ENCODE data around the gene ICE1.
A peak's percentile ranks its signal among the peaks of the same experiment; 100 is the strongest.

The ICE1 gene

GRCh38 chr5:5422819-5423515 is 490 bp downstream of the ICE1 start:
- Histone ChIP-seq H3K4me1 (ENCODE audit: control insufficient read depth, insufficient read depth, low read length) (peaks cover 39% of the 10 kb centered on the region), H3K9me3 (ENCODE audit: control insufficient read depth, low read length) (no peaks in the 10 kb centered on the region), H3K27me3 (replicated peaks; ENCODE audit: control insufficient read depth, insufficient read depth, low read length) (no peaks in the 10 kb centered on the region), H3K4me3 (ENCODE audit: low read length) (peak overlapping the region; percentile 96), H3K9ac (ENCODE audit: low read length) (peak overlapping the region; percentile 90), H3K36me3 (ENCODE audit: control insufficient read depth, insufficient read depth, low read length, severe bottlenecking) (no peaks in the 10 kb centered on the region)
- peak; percentile 28 for DNase-seq (ENCODE audit: low read depth)

- Histone ChIP-seq H3K9me3 (ENCODE audit: control insufficient read depth, low read length) (no peaks in the 10 kb centered on the region), H3K27me3 (replicated peaks; ENCODE audit: control insufficient read depth, insufficient read depth, low read length) (no peaks in the 10 kb centered on the region), H3K36me3 (ENCODE audit: control insufficient read depth, insufficient read depth, low read length, severe bottlenecking) (peaks cover 3% of the 10 kb centered on the region), H3K4me3 (ENCODE audit: low read length) (peak overlapping the region; percentile 96), H3K4me1 (ENCODE audit: control insufficient read depth, insufficient read depth, low read length) (peaks cover 38% of the 10 kb centered on the region), H3K9ac (ENCODE audit: low read length) (peak overlapping the region; percentile 90)
- DNase-seq (ENCODE audit: low read depth): no peak
Observed at GRCh38 chr5:5423586-5423985, 1.1 kb downstream of the ICE1 start.

- DNase-seq (ENCODE audit: low read depth): no peak
- no peaks in the 10 kb centered on the region for H3K9me3 ChIP-seq (ENCODE audit: control insufficient read depth, low read length)
- H3K27me3 ChIP-seq (replicated peaks; ENCODE audit: control insufficient read depth, insufficient read depth, low read length): no peaks in the 10 kb centered on the region
- H3K36me3 ChIP-seq (ENCODE audit: control insufficient read depth, insufficient read depth, low read length, severe bottlenecking): peaks cover 5% of the 10 kb centered on the region
- H3K9ac ChIP-seq (ENCODE audit: low read length): no peak overlapping the region
- H3K4me1 ChIP-seq (ENCODE audit: control insufficient read depth, insufficient read depth, low read length): peaks cover 31% of the 10 kb centered on the region
- peak overlapping the region; percentile 96 for H3K4me3 ChIP-seq (ENCODE audit: low read length)
Observed at GRCh38 chr5:5424736-5425135, 2.3 kb downstream of the ICE1 start.

- H3K36me3 ChIP-seq (ENCODE audit: control insufficient read depth, insufficient read depth, low read length, severe bottlenecking): peaks cover 5% of the 10 kb centered on the region
- H3K9ac ChIP-seq (ENCODE audit: low read length): no peak overlapping the region
- H3K4me3 ChIP-seq (ENCODE audit: low read length): no peak overlapping the region
- no peaks in the 10 kb centered on the region for H3K9me3 ChIP-seq (ENCODE audit: control insufficient read depth, low read length)
- no peak for DNase-seq (ENCODE audit: low read depth)
- peaks cover 27% of the 10 kb centered on the region for H3K4me1 ChIP-seq (ENCODE audit: control insufficient read depth, insufficient read depth, low read length)
- no peaks in the 10 kb centered on the region for H3K27me3 ChIP-seq (replicated peaks; ENCODE audit: control insufficient read depth, insufficient read depth, low read length)
Observed at GRCh38 chr5:5430136-5430535, 7.7 kb downstream of the ICE1 start.

GRCh38 chr5:5432020-5432707 is 9.7 kb downstream of the ICE1 start:
- H3K9ac ChIP-seq (ENCODE audit: low read length): no peak overlapping the region
- H3K9me3 ChIP-seq (ENCODE audit: control insufficient read depth, low read length): no peaks in the 10 kb centered on the region
- DNase-seq (ENCODE audit: low read depth): peak; percentile 40
- no peaks in the 10 kb centered on the region for H3K27me3 ChIP-seq (replicated peaks; ENCODE audit: control insufficient read depth, insufficient read depth, low read length)
- no peak overlapping the region for H3K4me3 ChIP-seq (ENCODE audit: low read length)
- peaks cover 5% of the 10 kb centered on the region for H3K36me3 ChIP-seq (ENCODE audit: control insufficient read depth, insufficient read depth, low read length, severe bottlenecking)
- peaks cover 24% of the 10 kb centered on the region for H3K4me1 ChIP-seq (ENCODE audit: control insufficient read depth, insufficient read depth, low read length)

- H3K9me3 ChIP-seq (ENCODE audit: control insufficient read depth, low read length): no peaks in the 10 kb centered on the region
- H3K36me3 ChIP-seq (ENCODE audit: control insufficient read depth, insufficient read depth, low read length, severe bottlenecking): peaks cover 25% of the 10 kb centered on the region
- H3K4me3 ChIP-seq (ENCODE audit: low read length): no peak overlapping the region
- H3K9ac ChIP-seq (ENCODE audit: low read length): no peak overlapping the region
- H3K4me1 ChIP-seq (ENCODE audit: control insufficient read depth, insufficient read depth, low read length): peaks cover 10% of the 10 kb centered on the region
- H3K27me3 ChIP-seq (replicated peaks; ENCODE audit: control insufficient read depth, insufficient read depth, low read length): no peaks in the 10 kb centered on the region
- no peak for DNase-seq (ENCODE audit: low read depth)
Observed at GRCh38 chr5:5436203-5436760, 13.8 kb downstream of the ICE1 start.

- Histone ChIP-seq H3K9ac (ENCODE audit: low read length) (no peak overlapping the region), H3K36me3 (ENCODE audit: control insufficient read depth, insufficient read depth, low read length, severe bottlenecking) (peaks cover 37% of the 10 kb centered on the region), H3K4me1 (ENCODE audit: control insufficient read depth, insufficient read depth, low read length) (peaks cover under 1% of the 10 kb centered on the region), H3K27me3 (replicated peaks; ENCODE audit: control insufficient read depth, insufficient read depth, low read length) (no peaks in the 10 kb centered on the region), H3K4me3 (ENCODE audit: low read length) (no peak overlapping the region), H3K9me3 (ENCODE audit: control insufficient read depth, low read length) (no peaks in the 10 kb centered on the region)
- no peak for DNase-seq (ENCODE audit: low read depth)
Observed at GRCh38 chr5:5437227-5438172, 15.0 kb downstream of the ICE1 start.

- H3K9ac ChIP-seq (ENCODE audit: low read length): no peak overlapping the region
Observed at GRCh38 chr5:5451863-5452262, 29.4 kb downstream of the ICE1 start.

GRCh38 chr5:5453131-5453530 is 30.7 kb downstream of the ICE1 start:
- Histone ChIP-seq H3K4me1 (ENCODE audit: control insufficient read depth, insufficient read depth, low read length) (no peaks in the 10 kb centered on the region), H3K36me3 (ENCODE audit: control insufficient read depth, insufficient read depth, low read length, severe bottlenecking) (peaks cover 95% of the 10 kb centered on the region), H3K4me3 (ENCODE audit: low read length) (no peak overlapping the region), H3K27me3 (replicated peaks; ENCODE audit: control insufficient read depth, insufficient read depth, low read length) (no peaks in the 10 kb centered on the region), H3K9ac (ENCODE audit: low read length) (no peak overlapping the region), H3K9me3 (ENCODE audit: control insufficient read depth, low read length) (no peaks in the 10 kb centered on the region)
- DNase-seq (ENCODE audit: low read depth): no peak

More at GRCh38 chr5:5451863-5452262, 29.4 kb downstream of the ICE1 start:
- Histone ChIP-seq H3K9me3 (ENCODE audit: control insufficient read depth, low read length) (no peaks in the 10 kb centered on the region), H3K4me3 (ENCODE audit: low read length) (no peak overlapping the region), H3K4me1 (ENCODE audit: control insufficient read depth, insufficient read depth, low read length) (no peaks in the 10 kb centered on the region), H3K27me3 (replicated peaks; ENCODE audit: control insufficient read depth, insufficient read depth, low read length) (no peaks in the 10 kb centered on the region), H3K36me3 (ENCODE audit: control insufficient read depth, insufficient read depth, low read length, severe bottlenecking) (peaks cover 95% of the 10 kb centered on the region)
- no peak for DNase-seq (ENCODE audit: low read depth)

- Histone ChIP-seq H3K4me3 (ENCODE audit: low read length) (no peak overlapping the region), H3K9ac (ENCODE audit: low read length) (no peak overlapping the region), H3K36me3 (ENCODE audit: control insufficient read depth, insufficient read depth, low read length, severe bottlenecking) (peaks cover 93% of the 10 kb centered on the region), H3K9me3 (ENCODE audit: control insufficient read depth, low read length) (no peaks in the 10 kb centered on the region), H3K4me1 (ENCODE audit: control insufficient read depth, insufficient read depth, low read length) (no peaks in the 10 kb centered on the region), H3K27me3 (replicated peaks; ENCODE audit: control insufficient read depth, insufficient read depth, low read length) (no peaks in the 10 kb centered on the region)
- DNase-seq (ENCODE audit: low read depth): no peak
Observed at GRCh38 chr5:5454391-5454790, 31.9 kb downstream of the ICE1 start.

GRCh38 chr5:5456858-5457257 is 34.4 kb downstream of the ICE1 start:
- no peaks in the 10 kb centered on the region for H3K4me1 ChIP-seq (ENCODE audit: control insufficient read depth, insufficient read depth, low read length)
- H3K9me3 ChIP-seq (ENCODE audit: control insufficient read depth, low read length): no peaks in the 10 kb centered on the region
- no peak overlapping the region for H3K4me3 ChIP-seq (ENCODE audit: low read length)
- no peaks in the 10 kb centered on the region for H3K27me3 ChIP-seq (replicated peaks; ENCODE audit: control insufficient read depth, insufficient read depth, low read length)
- no peak for DNase-seq (ENCODE audit: low read depth)
- H3K36me3 ChIP-seq (ENCODE audit: control insufficient read depth, insufficient read depth, low read length, severe bottlenecking): peaks cover 94% of the 10 kb centered on the region
- no peak overlapping the region for H3K9ac ChIP-seq (ENCODE audit: low read length)
